Panc1 (cell line): ENCODE measurements around the gene STAU1. TPM values are rescaled to one million over a fixed set of nuclear protein-coding genes. Genes with fewer than 3 reads are reported as not detected.

Experiments used
- ATAC-seq: fragments of 200-7000 bp; cut with Tn5 transposase; 2 replicates; pipeline ENCODE4 v1.9.1; 2020; ENCODE audit warnings: mild to moderate bottlenecking, moderate library complexity
- BruUV-seq: library from RNA; stranded (reverse); fragments of 400-500 nt; replicated peaks from 2 replicates; lab custom pipeline; 2021; lab: Mats Ljungman, UMichigan
- CTCF ChIA-PET: fragments of 300-600 bp; sonication (Branson Sonifier 250); formaldehyde crosslinking; loops from one replicate; lab custom pipeline; 2022; ENCODE audit warnings: antibody characterized with exemption; lab: Charles Lee
- POLR2A ChIA-PET: fragments of 300-600 bp; sonication (Branson Sonifier 250); formaldehyde crosslinking; loops from one replicate; lab custom pipeline; 2022; ENCODE audit warnings: antibody characterized with exemption; lab: Charles Lee
- DNase-seq: peaks from one replicate; pipeline ENCODE4 v3.0.0-alpha.2; 2010; ENCODE audit warnings: low read depth, low spot score
- H3K27ac ChIP-seq: 2 replicates; pipeline ENCODE4 v1.5.1; 2011; ENCODE audit warnings: mild to moderate bottlenecking, low read length, inconsistent platforms
- H3K27me3 ChIP-seq: fragments of 200-500 bp; sonication (Bioruptor generic); 2 replicates; pipeline ENCODE4 v1.6.0; 2014; ENCODE audit warnings: low read length, inconsistent platforms; ENCODE audit not compliant: control insufficient read depth, insufficient read depth
- H3K36me3 ChIP-seq: fragments of 200-500 bp; sonication (Bioruptor generic); 2 replicates; pipeline ENCODE4 v1.5.1; 2014; ENCODE audit warnings: inconsistent platforms, mild to moderate bottlenecking, low read length, moderate library complexity; ENCODE audit not compliant: control insufficient read depth, insufficient read depth
- H3K4me1 ChIP-seq: 2 replicates; pipeline ENCODE4 v1.5.1; 2011; ENCODE audit warnings: inconsistent platforms, mild to moderate bottlenecking, low read length, moderate library complexity; ENCODE audit not compliant: control insufficient read depth, insufficient read depth
- H3K4me3 ChIP-seq, 2 experiments: 2 replicates each; pipeline ENCODE4 v1.5.1; 2011 to 2012; ENCODE audit warnings: low read depth in 2 of 2, low read length in 2 of 2, mild to moderate bottlenecking in 2 of 2, inconsistent platforms in 1 of 2, moderate library complexity in 1 of 2
- H3K9me3 ChIP-seq: fragments of 200-500 bp; sonication (Bioruptor generic); 2 replicates; pipeline ENCODE4 v1.5.1; 2014; ENCODE audit warnings: low read depth, mild to moderate bottlenecking, inconsistent platforms, low read length, moderate library complexity; ENCODE audit not compliant: control insufficient read depth, insufficient read depth
- CTCF ChIP-seq: fragments of 450-650 bp; IDR thresholded peaks from 2 replicates; pipeline ENCODE4 v1.5.1; 2017; ENCODE audit warnings: mild to moderate bottlenecking
- POLR2AphosphoS5 ChIP-seq: IDR thresholded peaks from 2 replicates; pipeline ENCODE4 v1.6.1; 2012; ENCODE audit warnings: mild to moderate bottlenecking, low read depth, low read length, moderate library complexity
- REST ChIP-seq, 2 experiments: IDR thresholded peaks; 2 replicates each; pipeline ENCODE4 v1.6.1; 2011 to 2012; ENCODE audit warnings: low read depth in 2 of 2, control low read depth in 1 of 2, low read length in 1 of 2, mild to moderate bottlenecking in 1 of 2, moderate library complexity in 1 of 2; ENCODE audit not compliant: insufficient read depth in 1 of 2
- SIN3A ChIP-seq: IDR thresholded peaks from 2 replicates; pipeline ENCODE4 v1.6.1; 2012; ENCODE audit warnings: low read depth, mild to moderate bottlenecking, low read length, moderate library complexity, borderline replicate concordance; ENCODE audit not compliant: insufficient read depth
- TCF7L2 ChIP-seq: IDR thresholded peaks from 2 replicates; pipeline ENCODE4 v1.6.1; 2011; ENCODE audit warnings: mild to moderate bottlenecking, low read depth, low read length, inconsistent platforms
- in situ Hi-C: cut with HindIII; loops from 2 replicates; pipeline ENCODE4 v1.10.0; 2016; ENCODE audit warnings: low sequenced_read_pairs, low pct_unique_long_range_greater_than_20kb
- intact Hi-C: fragments of 100-400 bp; cut with micrococcal nuclease; formaldehyde crosslinking; loops from one replicate; pipeline ENCODE4 v1.10.0; 2022; ENCODE audit not compliant: unreplicated experiment
- total RNA-seq: library from RNA; stranded (reverse); gene quantifications from one replicate; pipeline ENCODE4 v1.2.1, GENCODE V29; 2021; ENCODE audit not compliant: unreplicated experiment

The STAU1 gene
- total RNA-seq, 1 experiment from 2014 or later, result 103 TPM

GRCh38 chr20:49156481-49156880 lies 31.7 kb downstream of the STAU1 start:
- in situ Hi-C loops, result no loop called here
- no TSS peak for BruUV-seq
- ChIA-PET CTCF (no interaction called here), POLR2A (no interaction called here)
- H3K9me3 ChIP-seq, result no peaks in the 10 kb centered on the region
- intact Hi-C loops, result no loop called here
- no peak for TF ChIP-seq CTCF
- TF ChIP-seq SIN3A, result no peak
- TF ChIP-seq REST (IDR thresholded peaks at IDR 0.05; ENCODE audit: insufficient read depth in 1 of 2, low read depth in 2 of 2, low read length in 1 of 2), result no peak
- no peak for TF ChIP-seq POLR2AphosphoS5
- TF ChIP-seq TCF7L2, result no peak
- DNase-seq, result no peak
- no peak overlapping the region for H3K4me3 ChIP-seq
- H3K27ac ChIP-seq, result no peak overlapping the region
- no peak for ATAC-seq
- peaks cover 2% of the 10 kb centered on the region; the same call in 1 of the 2 replicates for H3K36me3 ChIP-seq
- no peaks in the 10 kb centered on the region for H3K27me3 ChIP-seq
- H3K4me1 ChIP-seq, result no peaks in the 10 kb centered on the region

GRCh38 chr20:49151436-49151835 lies 36.7 kb downstream of the STAU1 start:
- DNase-seq (no peak), ATAC-seq (no peak)
- H3K36me3 ChIP-seq, result peaks cover 3% of the 10 kb centered on the region; the same call in 1 of the 2 replicates
- H3K4me1 ChIP-seq, result no peaks in the 10 kb centered on the region
- TF ChIP-seq REST (IDR thresholded peaks at IDR 0.05; ENCODE audit: insufficient read depth in 1 of 2, low read depth in 2 of 2, low read length in 1 of 2), result no peak
- TF ChIP-seq SIN3A, result no peak
- TF ChIP-seq CTCF, result no peak
- no peak for TF ChIP-seq POLR2AphosphoS5
- TF ChIP-seq TCF7L2, result no peak
- ChIA-PET POLR2A (no interaction called here), CTCF (no interaction called here)
- H3K4me3 ChIP-seq, result no peak overlapping the region
- no peaks in the 10 kb centered on the region for H3K27me3 ChIP-seq
- intact Hi-C loops, result no loop called here
- no TSS peak for BruUV-seq
- H3K27ac ChIP-seq, result no peak overlapping the region
- in situ Hi-C loops, result no loop called here
- no peaks in the 10 kb centered on the region for H3K9me3 ChIP-seq
